GM19043 (cell line): Measurements from ENCODE around the gene RGS3.

Source experiments
- ATAC-seq: cut with Tn5 transposase; IDR thresholded peaks from one replicate; pipeline ENCODE4 v1.9.1; 2021; ENCODE audit warnings: low read depth; ENCODE audit not compliant: unreplicated experiment

RGS3 gene

GRCh38 chr9:113509463-113509862 lies 45.9 kb downstream of the RGS3 start:
- ATAC-seq = no peak

- no peak for ATAC-seq
Measured at GRCh38 chr9:113511047-113511521, 47.6 kb downstream of the RGS3 start.

GRCh38 chr9:113511856-113512761 lies 48.6 kb downstream of the RGS3 start:
- ATAC-seq = peak; percentile 49

DNA sequence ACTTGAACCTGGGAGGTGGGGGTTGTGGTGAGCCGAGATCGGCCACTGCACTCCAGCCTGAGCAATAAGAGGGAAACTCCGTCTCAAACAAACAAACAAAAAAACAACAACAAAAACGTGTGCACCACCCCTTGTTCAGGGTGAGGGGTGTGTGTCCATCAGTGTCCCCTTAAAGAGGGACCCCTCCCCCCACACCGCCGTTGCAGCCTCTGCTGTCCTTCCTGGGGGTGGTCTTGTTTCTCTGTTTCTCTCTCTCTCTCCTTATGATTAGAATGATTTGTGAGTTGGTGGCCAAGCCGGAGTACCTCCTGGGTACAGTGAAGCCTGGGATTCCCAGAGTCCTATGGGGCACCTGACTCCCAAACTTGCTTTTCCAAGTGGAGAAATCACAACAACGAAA lies 49.6 kb downstream of the RGS3 start:
- ATAC-seq = no peak

DNA sequence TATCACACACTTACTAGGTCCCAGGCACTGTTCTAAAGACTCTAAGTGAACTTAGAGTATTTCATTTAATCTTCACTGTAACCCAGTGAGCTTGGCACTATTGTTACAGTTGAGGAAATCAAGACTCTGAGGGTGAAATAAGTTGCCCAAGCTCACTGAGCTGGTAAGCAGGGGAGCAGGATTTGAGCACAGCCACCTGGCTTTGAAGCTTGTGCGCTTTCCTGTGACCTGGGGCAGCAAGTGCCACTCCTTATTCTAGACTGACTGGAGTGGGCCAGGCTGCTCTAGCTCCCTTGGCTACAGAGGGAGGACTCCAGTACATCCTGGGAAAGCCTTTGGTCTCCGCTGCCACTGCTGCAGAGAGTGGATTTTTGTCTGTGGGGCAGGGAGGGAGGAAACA lies 50.0 kb downstream of the RGS3 start:
- ATAC-seq = no peak

- no peak for ATAC-seq
Measured at GRCh38 chr9:113514061-113514460, 50.5 kb downstream of the RGS3 start.

DNA sequence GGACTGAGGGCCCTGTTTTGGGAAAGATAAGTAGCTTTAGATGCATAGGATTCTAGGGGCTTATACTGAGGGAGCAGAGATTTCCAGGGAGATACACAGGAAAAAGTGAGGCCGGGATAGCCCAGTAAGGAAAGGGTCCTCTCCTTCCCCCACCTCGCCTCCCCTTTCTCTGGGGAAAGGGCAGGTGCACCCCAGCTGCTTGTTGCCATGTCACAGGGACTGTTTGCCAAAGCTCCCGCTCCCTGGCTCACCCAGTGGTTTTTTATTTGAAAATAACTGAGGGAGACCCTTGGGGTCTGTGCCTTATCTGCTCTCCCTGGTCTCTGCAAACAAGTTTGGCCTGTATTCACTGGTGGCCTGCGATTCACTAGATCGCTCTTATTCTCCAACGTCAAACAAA lies 51.2 kb downstream of the RGS3 start:
- no peak for ATAC-seq

DNA sequence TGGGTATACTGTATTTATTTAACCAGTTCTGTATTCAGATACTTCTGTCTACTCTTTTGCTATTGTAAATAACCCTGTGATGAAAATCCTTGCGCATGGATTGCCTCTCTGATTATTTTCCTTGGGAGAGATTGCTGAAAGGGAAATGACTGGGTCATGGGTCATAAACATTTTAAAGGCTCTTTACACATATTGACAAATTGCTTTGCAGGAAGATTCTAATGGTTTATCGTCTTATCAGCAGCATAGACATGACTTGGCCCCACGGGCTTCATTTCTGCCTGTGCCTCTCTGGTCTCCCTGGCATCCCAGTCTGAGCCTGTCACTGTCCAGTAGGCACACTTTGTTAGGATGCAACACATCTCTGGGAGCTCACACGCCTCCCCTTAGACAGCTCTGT lies 52.3 kb downstream of the RGS3 start:
- ATAC-seq = no peak

GRCh38 chr9:113516840-113517577 lies 53.5 kb downstream of the RGS3 start:
- ATAC-seq = peak; percentile 85

GRCh38 chr9:113519426-113520108 lies 56.0 kb downstream of the RGS3 start:
- ATAC-seq = no peak

DNA sequence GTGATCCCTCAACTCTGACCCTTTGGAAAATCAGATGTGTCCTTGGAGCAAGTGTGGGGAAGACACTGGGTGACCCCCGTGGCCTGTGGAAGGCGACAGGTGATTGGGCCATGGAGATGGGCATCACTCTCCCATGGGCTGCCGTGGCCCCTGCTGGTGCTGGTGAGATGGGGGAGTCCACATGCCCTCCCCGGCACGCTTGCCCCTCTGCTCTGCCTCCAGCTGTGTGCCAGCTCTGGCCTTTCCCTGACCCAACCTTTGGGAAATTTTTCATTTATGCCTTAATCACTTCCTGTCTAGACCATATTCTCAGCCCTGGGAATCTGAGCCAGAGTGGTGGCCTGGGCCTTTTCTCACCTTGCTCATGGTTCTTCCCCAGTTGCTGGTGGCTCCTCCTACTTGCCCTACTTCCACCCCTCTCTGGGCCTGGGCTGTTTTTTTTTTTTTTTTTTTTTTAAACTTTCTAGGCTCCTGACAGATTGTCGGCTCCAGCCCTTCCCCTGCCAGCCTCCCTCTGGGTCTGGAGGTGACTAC lies 56.6 kb downstream of the RGS3 start:
- no peak for ATAC-seq

DNA sequence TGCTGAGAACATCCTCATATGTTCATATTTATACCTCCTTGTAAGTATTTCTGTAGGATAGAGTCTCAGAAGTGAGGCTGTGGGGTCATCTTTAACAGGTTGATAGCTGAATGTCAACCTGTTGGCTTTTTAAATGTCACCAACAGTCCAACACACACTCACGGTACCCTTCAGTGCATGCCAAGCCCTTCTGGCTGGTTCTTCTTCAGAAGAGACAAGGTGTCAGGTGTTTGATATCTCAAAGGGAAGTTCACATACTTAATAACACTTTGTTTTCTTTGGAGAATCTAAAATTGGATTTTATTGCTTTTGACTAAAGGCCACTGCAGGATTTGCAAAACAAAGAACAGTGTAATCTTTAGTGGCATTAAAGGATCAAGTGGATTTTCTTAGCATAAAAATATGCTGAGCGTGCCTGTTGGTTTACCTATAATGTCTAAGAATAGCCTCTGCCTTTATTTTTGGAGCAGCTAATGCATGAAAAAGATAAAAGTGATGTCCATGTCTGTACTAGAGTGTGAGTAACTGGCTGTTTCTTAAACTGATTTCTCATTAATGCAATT lies 58.2 kb downstream of the RGS3 start:
- ATAC-seq = no peak

DNA sequence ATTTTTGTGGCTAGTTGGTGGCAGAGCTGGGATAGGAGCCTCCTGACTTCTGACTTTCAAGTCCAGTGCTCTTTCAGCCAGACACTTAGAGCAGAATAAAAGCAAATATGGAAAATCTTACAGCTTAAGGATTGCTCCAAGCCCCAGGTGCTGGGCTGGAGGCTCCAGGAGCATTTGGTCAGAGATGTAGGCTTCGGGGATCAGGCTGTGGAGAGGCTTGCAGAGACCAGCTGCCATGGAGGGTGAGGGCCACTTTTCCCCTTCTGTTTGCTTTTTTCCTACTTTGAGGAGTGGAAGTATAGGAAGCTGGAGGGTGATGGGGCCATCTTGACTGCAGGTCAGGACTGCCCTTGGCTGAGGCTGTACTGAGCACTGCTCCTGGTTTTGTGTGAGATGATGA lies 58.9 kb downstream of the RGS3 start:
- ATAC-seq = no peak

DNA sequence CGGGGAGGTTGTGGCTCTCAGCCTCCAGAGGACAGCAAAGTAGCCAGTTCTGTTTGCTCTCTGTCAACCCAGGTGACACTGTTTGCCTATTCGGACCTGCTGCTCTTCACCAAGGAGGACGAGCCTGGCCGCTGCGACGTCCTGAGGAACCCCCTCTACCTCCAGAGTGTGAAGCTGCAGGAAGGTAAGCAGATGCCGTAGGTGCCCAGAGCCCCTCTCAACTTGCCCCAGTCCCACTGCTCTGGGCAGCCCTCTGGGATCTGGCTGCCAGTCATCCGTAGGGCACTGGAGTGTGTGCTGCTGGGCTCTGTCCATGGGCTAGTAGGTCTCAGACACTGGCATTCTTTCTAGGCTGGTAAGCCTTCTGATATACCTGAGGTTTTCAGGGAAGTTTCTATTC lies 59.3 kb downstream of the RGS3 start:
- no peak for ATAC-seq

DNA sequence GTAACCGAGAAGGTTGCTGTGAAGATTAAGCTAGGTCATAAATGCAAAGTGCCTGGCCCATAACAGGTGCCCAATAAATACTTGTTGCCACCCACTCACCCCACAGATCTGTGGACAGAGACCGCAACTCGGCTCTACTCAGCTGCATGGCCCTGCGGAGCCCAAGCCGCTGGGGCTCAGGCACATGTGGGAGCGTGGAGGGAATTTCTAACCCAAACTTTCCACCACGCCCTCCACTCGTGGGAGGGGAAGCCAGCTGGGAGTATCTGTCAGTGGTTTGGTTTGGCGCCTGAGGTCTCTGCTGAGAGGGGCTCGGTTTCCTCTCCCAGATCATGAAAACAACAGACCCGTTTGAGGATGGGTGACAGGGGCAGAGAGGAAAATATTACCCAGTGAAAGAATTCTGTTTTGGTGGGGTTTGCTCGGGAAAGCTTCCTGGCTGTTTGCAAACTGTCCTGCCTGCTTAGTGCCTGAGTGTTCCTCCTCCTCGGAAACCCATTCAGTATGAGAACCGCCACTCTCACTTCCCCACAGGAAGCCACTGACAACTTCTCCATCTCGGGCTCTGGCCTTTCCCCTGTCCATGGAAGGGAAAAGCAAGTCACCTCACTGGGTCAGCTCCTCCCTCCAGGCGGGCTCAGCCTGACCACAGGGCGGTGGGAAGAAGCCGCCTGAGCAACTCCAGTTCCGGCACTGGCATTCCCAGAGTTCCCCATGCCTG lies 60.1 kb downstream of the RGS3 start:
- peak; percentile 73 for ATAC-seq

- no peak for ATAC-seq
Measured at GRCh38 chr9:113524468-113524867, 60.9 kb downstream of the RGS3 start.

GRCh38 chr9:113525205-113525604 lies 61.7 kb downstream of the RGS3 start:
- ATAC-seq = no peak

- no peak for ATAC-seq
Measured at GRCh38 chr9:113525831-113526230, 62.3 kb downstream of the RGS3 start.

DNA sequence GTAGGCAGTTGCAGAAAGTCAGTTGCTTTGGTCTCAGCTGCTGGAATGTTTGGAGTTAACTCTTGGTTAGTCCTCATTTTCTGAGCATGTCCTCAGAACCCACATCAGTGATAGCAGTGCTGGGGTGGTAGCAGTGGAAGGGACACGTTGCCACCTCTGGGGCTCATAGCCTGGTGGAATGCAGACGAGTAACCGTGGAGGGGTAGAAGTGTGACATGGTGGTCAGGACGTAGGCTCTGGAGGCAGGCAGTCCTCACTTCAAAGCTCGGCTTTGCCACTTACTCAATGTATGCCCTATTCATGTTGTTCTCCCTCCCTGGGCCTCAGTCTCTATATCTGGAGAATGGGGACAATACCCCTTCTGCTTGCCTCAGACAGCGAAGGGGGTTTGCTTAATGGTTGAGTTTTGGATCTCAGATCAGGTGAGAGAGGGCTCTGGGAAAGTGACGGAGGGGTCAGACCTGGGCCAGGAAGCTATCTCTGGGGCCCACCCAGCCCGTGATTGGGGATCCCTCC lies 62.8 kb downstream of the RGS3 start:
- no peak for ATAC-seq

DNA sequence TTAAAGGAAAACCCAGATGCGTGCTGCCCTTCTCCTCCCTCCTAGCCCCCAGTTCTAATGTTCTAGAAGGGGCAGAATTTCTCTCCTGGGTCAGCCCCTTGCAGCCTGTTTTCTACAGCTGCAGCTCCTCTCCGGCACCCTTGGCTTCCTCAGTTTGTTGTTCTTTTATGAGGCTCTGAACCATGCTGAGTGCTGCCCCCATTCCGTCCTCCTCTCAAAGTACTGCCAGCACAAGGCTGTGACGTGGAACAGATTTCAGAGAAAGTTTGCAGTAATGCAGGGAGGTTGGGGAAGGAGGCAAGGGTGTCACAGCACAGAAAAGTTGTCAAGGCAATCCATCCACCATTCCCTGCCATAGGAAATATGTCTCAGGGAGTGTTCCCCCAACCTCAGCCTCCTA lies 63.3 kb downstream of the RGS3 start:
- ATAC-seq = no peak
